ENCODE data around the gene PIAS1.

GRCh38 chr15:68166847-68167246 lies 112.7 kb downstream of the PIAS1 start:
- TF ChIP-seq, protein P1, sequence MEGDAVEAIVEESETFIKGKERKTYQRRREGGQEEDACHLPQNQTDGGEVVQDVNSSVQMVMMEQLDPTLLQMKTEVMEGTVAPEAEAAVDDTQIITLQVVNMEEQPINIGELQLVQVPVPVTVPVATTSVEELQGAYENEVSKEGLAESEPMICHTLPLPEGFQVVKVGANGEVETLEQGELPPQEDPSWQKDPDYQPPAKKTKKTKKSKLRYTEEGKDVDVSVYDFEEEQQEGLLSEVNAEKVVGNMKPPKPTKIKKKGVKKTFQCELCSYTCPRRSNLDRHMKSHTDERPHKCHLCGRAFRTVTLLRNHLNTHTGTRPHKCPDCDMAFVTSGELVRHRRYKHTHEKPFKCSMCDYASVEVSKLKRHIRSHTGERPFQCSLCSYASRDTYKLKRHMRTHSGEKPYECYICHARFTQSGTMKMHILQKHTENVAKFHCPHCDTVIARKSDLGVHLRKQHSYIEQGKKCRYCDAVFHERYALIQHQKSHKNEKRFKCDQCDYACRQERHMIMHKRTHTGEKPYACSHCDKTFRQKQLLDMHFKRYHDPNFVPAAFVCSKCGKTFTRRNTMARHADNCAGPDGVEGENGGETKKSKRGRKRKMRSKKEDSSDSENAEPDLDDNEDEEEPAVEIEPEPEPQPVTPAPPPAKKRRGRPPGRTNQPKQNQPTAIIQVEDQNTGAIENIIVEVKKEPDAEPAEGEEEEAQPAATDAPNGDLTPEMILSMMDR (IDR thresholded peaks at IDR 0.05), result no peak
- TF ChIP-seq POLR2A (IDR thresholded peaks at IDR 0.05), result no peak
